ENCODE measurements around the gene CRADD. TPM values are rescaled to one million over a fixed set of nuclear protein-coding genes. Genes with fewer than 3 reads are reported as not detected.

The CRADD gene
- total RNA-seq, 2 donors from 2014 or later: 27.2 to 75.2 TPM

DNA sequence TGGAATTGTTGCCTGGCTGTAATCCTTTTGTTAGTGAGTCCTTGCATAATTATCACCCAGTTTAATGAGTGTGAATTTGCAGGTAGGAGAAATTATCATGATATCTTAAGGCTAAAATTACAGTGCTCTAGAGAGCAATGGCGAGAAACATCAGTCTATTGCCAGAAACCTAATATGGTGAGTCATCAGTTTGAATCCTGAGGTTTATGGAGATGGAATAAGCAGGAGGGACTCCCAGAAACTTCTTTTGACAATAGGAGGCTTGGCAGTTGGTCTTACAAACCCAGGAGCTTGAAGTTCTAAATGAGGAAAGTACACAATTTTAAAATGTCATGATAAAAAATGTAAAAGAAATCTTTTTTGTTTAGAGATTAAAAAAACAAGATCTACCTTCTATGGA, 31.5 kb upstream of the CRADD start:
- H3K4me3 ChIP-seq: no peak overlapping the region
- no peak for ATAC-seq
- DNase-seq: no peak
- no peaks in the 10 kb centered on the region for H3K36me3 ChIP-seq (replicated peaks in 1 of 2; ENCODE audit: insufficient read depth in 1 of 2, low read depth in 2 of 2)
- 80 to 88% methylated on average over 1 of the region's 1 CpG for WGBS, 2 donors
- intact Hi-C loops (cut with DNase I): no loop called here
- no peaks in the 10 kb centered on the region for H3K27me3 ChIP-seq
- H3K27ac ChIP-seq: no peak overlapping the region
- TF ChIP-seq, protein P1, sequence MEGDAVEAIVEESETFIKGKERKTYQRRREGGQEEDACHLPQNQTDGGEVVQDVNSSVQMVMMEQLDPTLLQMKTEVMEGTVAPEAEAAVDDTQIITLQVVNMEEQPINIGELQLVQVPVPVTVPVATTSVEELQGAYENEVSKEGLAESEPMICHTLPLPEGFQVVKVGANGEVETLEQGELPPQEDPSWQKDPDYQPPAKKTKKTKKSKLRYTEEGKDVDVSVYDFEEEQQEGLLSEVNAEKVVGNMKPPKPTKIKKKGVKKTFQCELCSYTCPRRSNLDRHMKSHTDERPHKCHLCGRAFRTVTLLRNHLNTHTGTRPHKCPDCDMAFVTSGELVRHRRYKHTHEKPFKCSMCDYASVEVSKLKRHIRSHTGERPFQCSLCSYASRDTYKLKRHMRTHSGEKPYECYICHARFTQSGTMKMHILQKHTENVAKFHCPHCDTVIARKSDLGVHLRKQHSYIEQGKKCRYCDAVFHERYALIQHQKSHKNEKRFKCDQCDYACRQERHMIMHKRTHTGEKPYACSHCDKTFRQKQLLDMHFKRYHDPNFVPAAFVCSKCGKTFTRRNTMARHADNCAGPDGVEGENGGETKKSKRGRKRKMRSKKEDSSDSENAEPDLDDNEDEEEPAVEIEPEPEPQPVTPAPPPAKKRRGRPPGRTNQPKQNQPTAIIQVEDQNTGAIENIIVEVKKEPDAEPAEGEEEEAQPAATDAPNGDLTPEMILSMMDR (IDR thresholded peaks at IDR 0.05): no peak
- TF ChIP-seq POLR2A (IDR thresholded peaks at IDR 0.05): no peak
- H3K4me1 ChIP-seq: no peaks in the 10 kb centered on the region
- no peaks in the 10 kb centered on the region for H3K9me3 ChIP-seq

DNA sequence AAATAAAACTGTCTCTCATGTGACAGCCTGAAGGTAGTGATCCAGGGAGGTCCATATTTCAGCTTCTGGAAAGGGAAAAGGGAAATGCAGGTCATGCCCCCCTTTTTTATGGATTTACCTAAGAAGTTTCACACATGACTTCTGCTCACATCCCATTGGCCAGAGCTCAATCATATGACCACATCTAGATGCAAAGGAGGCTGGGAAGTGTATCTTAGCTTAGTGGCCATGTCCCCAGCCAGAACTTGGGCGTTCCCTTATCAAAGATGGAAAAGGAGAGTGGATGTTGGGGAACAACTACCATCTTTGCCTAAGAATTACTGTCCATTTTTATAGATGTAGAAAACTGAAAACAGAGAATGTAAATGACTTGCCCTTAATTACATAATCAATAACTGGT, 26.5 kb upstream of the CRADD start:
- Histone ChIP-seq H3K27ac (no peak overlapping the region), H3K4me1 (no peaks in the 10 kb centered on the region), H3K4me3 (no peak overlapping the region), H3K27me3 (no peaks in the 10 kb centered on the region), H3K9me3 (no peaks in the 10 kb centered on the region), H3K36me3 (replicated peaks in 1 of 2; ENCODE audit: insufficient read depth in 1 of 2, low read depth in 2 of 2) (no peaks in the 10 kb centered on the region)
- intact Hi-C loops (cut with DNase I): no loop called here
- WGBS, 2 donors: 75 to 77% methylated on average over 1 of the region's 1 CpG
- TF ChIP-seq, protein P1 (IDR thresholded peaks at IDR 0.05): no peak
- TF ChIP-seq POLR2A (IDR thresholded peaks at IDR 0.05): no peak
- no peak for ATAC-seq
- no peak for DNase-seq

DNA sequence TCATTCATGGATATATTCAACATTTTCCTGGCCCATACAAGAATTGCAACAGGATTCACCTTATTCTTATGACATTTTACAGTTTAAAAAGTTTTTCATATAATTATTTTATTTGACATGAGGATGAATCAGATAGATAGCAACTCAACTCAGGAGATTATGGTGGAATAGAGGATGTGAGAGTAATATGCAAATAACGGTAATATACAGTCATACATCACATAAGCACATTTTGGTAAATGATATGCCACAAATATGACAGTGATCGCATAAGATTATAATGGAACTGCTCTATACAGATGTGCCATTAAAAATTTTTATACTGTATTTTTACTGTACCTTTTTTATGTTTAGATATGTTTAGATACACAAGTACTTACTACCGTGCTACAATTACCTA, 24.1 kb upstream of the CRADD start:
- ATAC-seq (no peak), DNase-seq (no peak)
- H3K4me1 ChIP-seq: no peaks in the 10 kb centered on the region
- H3K9me3 ChIP-seq: no peaks in the 10 kb centered on the region
- H3K27me3 ChIP-seq: no peaks in the 10 kb centered on the region
- no peak for TF ChIP-seq POLR2A (IDR thresholded peaks at IDR 0.05)
- TF ChIP-seq, protein P1 (IDR thresholded peaks at IDR 0.05): no peak
- no peaks in the 10 kb centered on the region for H3K36me3 ChIP-seq (replicated peaks in 1 of 2; ENCODE audit: insufficient read depth in 1 of 2, low read depth in 2 of 2)
- H3K4me3 ChIP-seq: no peak overlapping the region
- 95 to 96% methylated on average over 3 of the region's 3 CpGs for WGBS, 2 donors
- no peak overlapping the region for H3K27ac ChIP-seq
- intact Hi-C loops (cut with DNase I): no loop called here

DNA sequence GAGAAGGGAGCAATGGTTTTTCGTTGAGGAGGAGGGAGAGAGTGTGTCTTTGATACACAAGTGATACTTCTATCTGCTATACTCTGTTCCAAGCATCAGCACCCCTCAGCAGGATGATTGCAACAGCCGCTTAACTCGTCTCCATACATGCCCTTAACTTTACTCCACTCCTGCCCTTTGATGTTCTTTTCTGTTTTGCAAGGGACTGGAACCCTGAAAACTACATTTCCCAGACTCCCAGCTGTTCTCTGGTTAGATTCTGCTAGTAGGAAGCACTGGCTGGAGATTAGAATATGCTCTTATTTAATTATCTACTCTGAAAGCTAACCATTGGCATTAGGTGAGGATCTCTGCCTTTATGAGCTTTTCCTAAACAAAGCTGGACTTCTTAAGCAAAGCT, 23.5 kb upstream of the CRADD start:
- DNase-seq: no peak
- 61 to 69% methylated on average over 3 of the region's 3 CpGs for WGBS, 2 donors
- H3K4me3 ChIP-seq: no peak overlapping the region
- H3K9me3 ChIP-seq: no peaks in the 10 kb centered on the region
- H3K27me3 ChIP-seq: no peaks in the 10 kb centered on the region
- ATAC-seq: no peak
- no peaks in the 10 kb centered on the region for H3K4me1 ChIP-seq
- intact Hi-C loops (cut with DNase I): no loop called here
- no peak overlapping the region for H3K27ac ChIP-seq
- TF ChIP-seq POLR2A (IDR thresholded peaks at IDR 0.05): no peak
- TF ChIP-seq, protein P1 (IDR thresholded peaks at IDR 0.05): no peak
- H3K36me3 ChIP-seq (replicated peaks in 1 of 2; ENCODE audit: insufficient read depth in 1 of 2, low read depth in 2 of 2): no peaks in the 10 kb centered on the region

DNA sequence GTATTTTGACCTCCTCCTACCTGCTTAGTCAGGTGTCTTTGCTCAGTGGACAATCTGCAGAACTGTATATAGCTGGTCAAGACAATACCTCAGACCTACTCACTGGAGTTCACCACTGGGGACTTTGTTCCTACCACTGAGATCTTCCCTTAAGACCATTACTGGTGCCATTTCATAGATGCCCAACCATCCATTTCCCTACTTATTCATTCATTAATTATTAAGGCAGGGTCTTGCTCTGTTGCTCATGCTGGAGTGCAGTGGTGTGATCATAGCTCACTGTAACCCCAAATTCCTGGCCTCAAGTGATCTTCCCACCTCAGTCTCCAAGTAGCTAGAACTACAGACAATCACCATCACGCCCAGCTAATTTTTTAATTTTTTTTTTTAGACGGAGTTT, 22.8 kb upstream of the CRADD start:
- WGBS, 2 donors: 76 to 92% methylated on average over 2 of the region's 2 CpGs
- Histone ChIP-seq H3K36me3 (replicated peaks in 1 of 2; ENCODE audit: insufficient read depth in 1 of 2, low read depth in 2 of 2) (no peaks in the 10 kb centered on the region), H3K4me1 (no peaks in the 10 kb centered on the region), H3K4me3 (no peak overlapping the region), H3K27me3 (no peaks in the 10 kb centered on the region), H3K9me3 (no peaks in the 10 kb centered on the region), H3K27ac (no peak overlapping the region)
- TF ChIP-seq, protein P1 (IDR thresholded peaks at IDR 0.05): no peak
- TF ChIP-seq POLR2A (IDR thresholded peaks at IDR 0.05): no peak
- intact Hi-C loops (cut with DNase I): no loop called here
- DNase-seq (no peak), ATAC-seq (no peak)

Measured in body of pancreas (tissue), 4 donors.